Urinary bladder (tissue), 4 donors: ENCODE measurements around the gene C18orf54. TPM values are rescaled to one million over a fixed set of nuclear protein-coding genes. Genes with fewer than 3 reads are reported as not detected.
"Not testable (repeated sequence)": the region's sequence is repeated elsewhere in the genome, so short reads cannot be mapped to it uniquely, and the experiment has no call there.

Experiments
- DNase-seq: peaks from one replicate; pipeline ENCODE4 v3.0.0-alpha.2; 2015; ENCODE audit errors: extremely low spot score
- H3K27ac ChIP-seq: one replicate; pipeline ENCODE4 v1.5.1; 2013; ENCODE audit warnings: low read depth, mild to moderate bottlenecking, moderate library complexity
- H3K36me3 ChIP-seq: one replicate; pipeline ENCODE4 v1.6.1; 2013; ENCODE audit warnings: mild to moderate bottlenecking, moderate library complexity; ENCODE audit not compliant: insufficient read depth
- H3K4me1 ChIP-seq: one replicate; pipeline ENCODE4 v1.6.1; 2013; ENCODE audit warnings: mild to moderate bottlenecking, moderate library complexity; ENCODE audit not compliant: insufficient read depth
- H3K4me3 ChIP-seq: one replicate; pipeline ENCODE4 v1.5.1; 2013; ENCODE audit warnings: low read depth, low read length
- WGBS: extraction: QIAGEN DNeasy Blood & Tissue Kit; methylation state at CpG from one replicate; pipeline ENCODE4 v1.1.7; 2013; 5-methylcytosine and 5-hydroxymethylcytosine counted together
- polyA plus RNA-seq: library from polyadenylated mRNA; stranded (reverse); fragments of 200-250 nt; gene quantifications from one replicate; pipeline ENCODE4 v1.2.3, GENCODE V29; 2013
- total RNA-seq: library from RNA; depleted of rRNA; stranded (reverse); fragments of >200 nt; gene quantifications from one replicate; pipeline ENCODE4 v1.2.3, GENCODE V29; 2014
- donor health status: healthy with polysubstance abuse.
- donor health status: healthy.

C18orf54 gene
- total and polyA plus RNA-seq, 2 donors = 1.4 to 17.3 TPM

DNA sequence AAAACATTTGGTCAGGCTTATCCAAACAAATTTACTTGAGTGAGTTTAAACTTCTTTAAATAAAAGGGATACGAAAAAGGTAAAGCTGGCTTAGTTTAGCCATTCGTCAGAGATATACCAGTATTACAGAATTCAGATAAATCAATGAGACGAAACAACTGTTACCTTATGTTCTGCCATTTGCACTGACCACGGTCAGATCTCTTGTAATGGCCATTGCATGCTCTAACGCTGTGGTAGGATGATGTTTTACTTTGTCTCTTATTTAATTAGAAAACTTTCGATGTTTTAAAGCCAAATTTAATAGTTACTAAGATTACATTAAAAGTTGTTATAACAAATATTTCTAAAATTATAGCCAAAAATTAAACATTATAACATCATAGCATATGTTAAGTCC, 1.5 kb downstream of the C18orf54 start:
- DNase-seq = no peak
- no peaks in the 10 kb centered on the region for H3K36me3 ChIP-seq
- no peak overlapping the region for H3K27ac ChIP-seq
- peak overlapping the region; percentile 71 for H3K4me3 ChIP-seq
- no peaks in the 10 kb centered on the region for H3K4me1 ChIP-seq
- 57% methylated on average over 6 of the region's 6 CpGs for WGBS

DNA sequence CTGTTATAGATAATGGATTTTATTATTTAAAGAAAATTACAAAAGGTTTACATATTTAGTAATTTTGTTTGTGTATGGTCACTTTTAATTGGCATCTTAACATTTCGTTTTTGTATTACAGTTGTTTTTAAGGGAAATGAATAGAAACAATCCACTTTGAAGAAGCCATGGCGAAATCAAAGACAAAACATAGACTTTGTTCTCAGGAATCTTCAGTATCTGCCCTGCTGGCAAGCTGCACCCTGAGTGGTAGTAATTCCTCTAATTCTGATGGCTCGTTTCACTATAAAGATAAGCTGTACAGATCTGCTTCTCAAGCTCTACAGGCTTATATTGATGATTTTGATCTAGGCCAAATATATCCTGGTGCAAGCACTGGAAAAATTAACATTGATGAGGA, 2.7 kb downstream of the C18orf54 start:
- no peak overlapping the region for H3K27ac ChIP-seq
- no peaks in the 10 kb centered on the region for H3K36me3 ChIP-seq
- WGBS = 84% methylated on average over 3 of the region's 3 CpGs
- no peak for DNase-seq
- no peaks in the 10 kb centered on the region for H3K4me1 ChIP-seq
- no peak overlapping the region for H3K4me3 ChIP-seq

DNA sequence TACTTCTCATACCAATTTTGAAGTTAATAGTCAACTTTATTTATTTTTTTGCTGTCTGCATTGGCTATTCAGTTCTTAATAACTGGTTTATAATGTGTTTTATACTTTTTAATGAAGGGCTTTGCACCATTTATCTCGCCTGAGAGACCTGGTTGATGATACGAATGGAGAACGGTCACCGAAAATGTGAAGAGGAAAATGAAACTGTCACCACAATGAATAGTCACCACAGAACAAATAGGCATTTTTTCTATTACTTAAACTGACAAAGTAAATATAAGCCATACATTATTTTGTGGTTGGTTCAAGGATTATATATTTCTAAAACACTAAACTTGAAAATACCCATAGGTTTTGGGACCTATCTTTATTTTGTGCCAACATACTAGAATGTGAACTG, 20.4 kb downstream of the C18orf54 start:
- DNase-seq = no peak
- Histone ChIP-seq H3K36me3 (no peaks in the 10 kb centered on the region), H3K27ac (no peak overlapping the region), H3K4me1 (no peaks in the 10 kb centered on the region), H3K4me3 (no peak overlapping the region)
- WGBS = 97% methylated on average over 4 of the region's 4 CpGs

DNA sequence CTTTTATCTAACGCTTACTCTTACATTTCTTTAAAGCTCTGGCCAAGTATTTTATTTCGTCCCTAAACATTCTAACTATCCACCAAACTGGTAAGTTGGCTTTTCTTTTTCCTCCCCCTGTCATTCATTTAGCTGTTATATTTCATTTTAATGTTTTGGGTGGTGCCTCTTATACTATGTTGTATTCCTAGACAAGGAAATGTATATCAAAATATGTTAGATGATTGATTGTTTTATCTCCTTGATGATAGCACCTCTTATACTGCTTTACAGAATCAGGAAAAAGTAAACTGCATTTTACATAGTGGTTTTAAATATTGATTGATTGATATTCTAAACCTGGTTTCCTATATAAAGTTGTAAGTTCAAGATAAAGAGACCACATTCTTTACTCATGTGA, 23.9 kb downstream of the C18orf54 start:
- no peak overlapping the region for H3K27ac ChIP-seq
- DNase-seq = no peak
- no peaks in the 10 kb centered on the region for H3K4me1 ChIP-seq
- 95% methylated on average over 2 of the region's 2 CpGs for WGBS
- H3K36me3 ChIP-seq = no peaks in the 10 kb centered on the region
- no peak overlapping the region for H3K4me3 ChIP-seq

DNA sequence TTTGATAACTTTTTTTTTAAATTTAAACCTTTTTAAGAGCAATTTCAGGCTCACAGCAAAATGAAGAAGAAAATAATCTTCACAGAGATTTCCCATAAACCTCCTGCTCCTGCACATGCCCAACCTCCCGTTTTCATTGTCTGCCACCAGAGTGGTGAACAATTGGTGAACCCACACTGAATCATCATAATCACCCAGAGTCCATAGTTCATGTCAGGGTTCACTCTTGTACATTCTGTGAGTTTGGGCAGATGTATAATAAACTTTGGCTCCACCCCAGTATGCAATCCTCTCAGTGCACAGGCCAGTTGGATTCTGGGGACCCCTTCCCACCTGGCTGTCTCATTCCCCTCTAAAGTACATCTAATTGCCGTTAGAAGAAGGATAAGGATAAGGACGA, 24.4 kb downstream of the C18orf54 start:
- WGBS = 85% methylated on average over 3 of the region's 3 CpGs
- H3K36me3 ChIP-seq = no peaks in the 10 kb centered on the region

DNA sequence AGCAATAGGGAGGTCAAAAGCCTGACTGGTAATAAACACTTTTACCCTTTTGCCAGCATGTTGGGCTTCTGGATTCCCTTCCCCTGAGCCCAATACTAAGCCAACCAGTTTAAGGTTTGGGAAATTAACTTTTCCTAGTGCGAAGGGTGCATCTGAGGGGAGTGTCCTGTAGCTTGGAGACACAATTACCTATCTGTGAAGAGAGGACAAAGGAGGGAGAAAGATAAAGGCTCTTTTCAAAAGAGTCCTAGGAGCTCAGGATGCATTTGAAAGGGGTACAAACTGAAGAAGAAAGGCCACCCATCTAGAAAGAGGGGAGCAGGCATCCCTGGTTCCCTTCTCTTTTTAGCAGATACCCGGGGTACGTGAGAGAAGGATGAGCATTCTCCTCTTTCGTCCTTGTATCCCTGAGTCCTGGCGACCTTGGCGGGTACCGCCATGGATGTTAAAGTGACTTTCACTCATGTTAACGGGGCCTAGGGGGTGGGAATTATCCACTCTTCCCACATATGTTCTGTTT, 25.1 kb downstream of the C18orf54 start:
- no peaks in the 10 kb centered on the region for H3K36me3 ChIP-seq
- H3K4me1 ChIP-seq = no peaks in the 10 kb centered on the region
- no peak overlapping the region for H3K27ac ChIP-seq
- DNase-seq = no peak
- WGBS = 87% methylated on average over 8 of the region's 8 CpGs
- no peak overlapping the region for H3K4me3 ChIP-seq

More for the DNA sequence above, 24.4 kb downstream of the C18orf54 start:
- no peak for DNase-seq
- no peaks in the 10 kb centered on the region for H3K4me1 ChIP-seq
- H3K27ac ChIP-seq = no peak overlapping the region
- no peak overlapping the region for H3K4me3 ChIP-seq

DNA sequence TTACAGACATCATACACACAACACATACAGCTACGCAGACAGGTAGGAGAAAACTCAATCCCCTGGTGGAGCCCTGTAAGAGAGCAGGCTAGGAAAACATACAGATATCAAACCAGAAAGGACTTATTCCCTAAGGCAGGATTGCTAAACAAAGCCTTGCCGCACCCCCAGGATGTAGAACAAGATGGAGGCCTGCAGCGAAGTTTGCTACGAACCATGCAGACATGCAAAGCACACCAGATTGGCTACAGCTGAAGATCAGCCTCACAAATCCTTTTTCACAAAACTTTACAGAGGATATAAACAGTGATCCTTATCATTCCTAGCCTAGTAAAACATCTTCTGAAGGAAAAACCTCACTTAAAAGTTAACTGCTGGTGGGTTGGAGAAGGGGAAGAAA, 28.3 kb downstream of the C18orf54 start:
- H3K36me3 ChIP-seq = no peaks in the 10 kb centered on the region
- DNase-seq = peak; percentile 17
- WGBS = 35% methylated on average over 4 of the region's 4 CpGs
- no peaks in the 10 kb centered on the region for H3K4me1 ChIP-seq
- no peak overlapping the region for H3K4me3 ChIP-seq
- H3K27ac ChIP-seq = no peak overlapping the region

DNA sequence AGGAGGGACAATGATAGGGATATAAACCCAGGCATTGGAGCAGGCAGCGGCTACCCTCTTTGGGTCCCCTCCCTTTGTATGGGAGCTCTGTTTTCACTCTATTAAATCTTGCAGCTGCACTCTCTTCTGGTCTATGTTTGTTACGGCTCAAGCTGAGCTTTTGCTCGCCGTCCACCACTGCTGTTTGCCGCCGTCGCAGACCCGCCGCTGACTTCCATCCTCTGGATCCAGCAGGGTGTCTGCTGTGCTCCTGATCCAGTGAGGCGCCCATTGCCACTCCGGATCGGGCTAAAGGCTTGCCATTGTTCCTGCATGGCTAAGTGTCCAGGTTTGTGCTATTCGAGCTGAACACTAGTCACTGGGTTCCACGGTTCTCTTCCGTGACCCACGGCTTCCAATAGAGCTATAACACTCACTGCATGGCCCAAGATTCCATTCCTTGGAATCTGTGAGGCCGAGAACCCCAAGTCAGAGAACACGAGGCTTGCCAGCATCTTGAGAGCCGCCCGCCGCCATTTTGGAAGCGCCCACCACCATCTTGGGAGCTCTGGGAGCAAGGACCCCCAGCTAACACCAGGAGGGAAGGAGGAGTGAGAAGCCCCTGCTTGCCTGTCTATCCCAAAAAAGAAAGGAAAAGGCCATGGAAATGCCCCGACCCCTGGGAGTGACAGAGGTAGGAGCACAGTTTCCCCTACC, 29.2 kb downstream of the C18orf54 start:
- H3K27ac ChIP-seq, DNase-seq, H3K4me1 ChIP-seq, H3K4me3 ChIP-seq, H3K36me3 ChIP-seq: not testable (repeated sequence)
- 93% methylated on average over 23 of the region's 23 CpGs for WGBS

DNA sequence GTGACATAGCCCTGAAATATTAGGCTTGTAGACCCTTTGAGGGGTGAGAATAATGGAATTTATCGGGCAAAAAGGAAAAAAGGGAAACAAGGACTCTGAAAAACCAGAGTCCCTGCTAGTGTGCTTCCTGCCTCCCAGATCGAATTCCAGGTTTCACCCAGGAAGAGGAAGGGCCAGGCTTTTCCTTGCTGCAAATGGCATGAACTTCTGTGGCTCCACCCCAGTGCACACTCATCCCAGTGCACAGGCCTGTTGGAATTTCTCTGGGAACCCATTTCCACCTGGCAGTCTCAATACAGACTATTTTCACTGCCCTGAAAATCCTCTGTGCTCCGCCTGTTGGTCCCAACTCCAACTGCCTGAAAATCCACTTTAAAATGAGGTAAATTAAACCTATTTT, 29.9 kb downstream of the C18orf54 start:
- 93% methylated on average over 3 of the region's 3 CpGs for WGBS
- H3K4me3 ChIP-seq = no peak overlapping the region
- no peak overlapping the region for H3K27ac ChIP-seq

DNA sequence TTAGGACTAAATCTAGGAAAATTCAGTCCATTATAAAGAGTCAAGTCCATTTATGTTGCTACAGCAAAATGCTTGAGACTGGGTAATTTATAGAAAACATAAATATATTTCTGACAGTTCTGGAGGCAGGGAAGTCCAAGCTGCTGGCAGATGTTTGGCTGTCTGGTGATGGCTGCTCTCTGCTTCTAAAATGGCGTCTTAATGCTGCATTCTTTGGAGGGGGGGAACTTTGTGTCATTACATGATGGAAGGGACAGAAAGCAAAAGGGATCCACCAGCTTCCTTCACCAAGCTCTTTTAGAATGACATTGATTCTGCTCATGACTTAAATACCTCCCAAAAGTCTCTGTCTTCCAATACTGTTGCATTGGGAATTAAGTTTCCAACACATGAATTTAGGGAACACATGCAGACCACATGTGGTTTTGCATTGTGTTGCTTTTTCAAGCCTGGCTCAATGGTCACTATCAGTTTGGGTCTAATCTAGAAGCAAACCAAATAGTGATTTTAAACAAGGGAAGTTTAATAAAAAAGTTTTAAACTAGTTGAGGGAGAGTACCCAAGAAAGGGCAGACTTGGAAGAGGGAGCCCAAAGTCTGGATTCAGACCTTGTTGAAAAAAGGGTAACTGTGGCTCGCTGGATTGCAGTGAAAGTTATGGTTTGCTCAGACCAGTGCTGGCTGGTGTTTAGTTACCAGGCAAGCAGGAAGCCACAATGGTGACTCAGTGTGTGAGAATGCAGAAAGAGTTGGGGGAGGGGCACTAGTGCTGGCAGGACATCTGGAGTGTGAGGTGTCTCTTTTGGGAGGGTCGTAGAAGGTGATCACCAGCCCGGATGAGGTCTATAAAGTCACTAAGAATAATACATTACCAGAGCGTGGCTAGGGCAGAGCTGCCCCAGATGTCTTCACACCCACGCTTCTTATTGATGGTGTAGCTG, 30.8 kb downstream of the C18orf54 start:
- Histone ChIP-seq H3K4me3 (no peak overlapping the region), H3K36me3 (no peaks in the 10 kb centered on the region), H3K4me1 (no peaks in the 10 kb centered on the region), H3K27ac (no peak overlapping the region)
- 46% methylated on average over 6 of the region's 6 CpGs for WGBS
- no peak for DNase-seq

More for the DNA sequence above, 29.9 kb downstream of the C18orf54 start:
- Histone ChIP-seq H3K36me3 (no peaks in the 10 kb centered on the region), H3K4me1 (no peaks in the 10 kb centered on the region)
- no peak for DNase-seq

DNA sequence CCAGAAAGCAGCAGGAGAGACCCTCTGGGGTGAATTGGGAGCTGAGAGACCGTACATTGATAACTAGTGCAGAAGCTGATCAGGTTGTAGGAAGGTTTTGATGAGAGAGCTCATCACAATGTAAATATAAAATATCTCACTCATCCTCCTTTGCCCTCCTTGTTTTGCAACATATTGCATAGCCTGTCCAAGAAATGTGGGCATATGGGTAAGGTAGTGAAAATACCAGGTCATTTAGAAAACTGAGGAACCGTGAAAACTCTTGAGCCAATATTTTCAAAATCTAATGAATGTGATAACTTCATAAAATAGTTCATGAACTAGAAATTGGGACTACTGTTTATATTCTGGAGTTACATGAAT, 31.4 kb downstream of the C18orf54 start:
- Histone ChIP-seq H3K4me3 (no peak overlapping the region), H3K36me3 (no peaks in the 10 kb centered on the region), H3K4me1 (no peaks in the 10 kb centered on the region), H3K27ac (no peak overlapping the region)
- WGBS = 41% methylated on average over 2 of the region's 2 CpGs
- no peak for DNase-seq

DNA sequence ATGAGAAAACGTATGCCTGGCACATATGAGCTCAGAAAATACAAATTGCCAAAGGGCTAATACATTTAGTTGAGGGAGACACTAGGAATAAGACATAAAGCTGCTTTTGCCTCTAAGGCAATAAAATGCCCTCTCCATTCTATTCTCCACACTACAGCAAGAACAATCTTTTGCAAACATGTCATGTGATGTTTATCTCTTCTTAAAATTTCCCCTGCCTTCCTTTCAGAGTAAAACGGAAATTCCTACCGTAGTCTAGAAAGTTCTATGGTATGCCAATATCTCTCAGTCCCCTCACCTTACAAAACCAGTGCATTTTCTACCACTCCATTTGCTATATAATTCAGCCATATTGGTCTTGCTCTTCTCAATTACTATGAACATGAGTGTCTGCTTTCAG, 33.1 kb downstream of the C18orf54 start:
- Histone ChIP-seq H3K36me3 (no peaks in the 10 kb centered on the region), H3K4me3 (no peak overlapping the region), H3K27ac (no peak overlapping the region), H3K4me1 (no peaks in the 10 kb centered on the region)
- 36% methylated on average over 3 of the region's 3 CpGs for WGBS
- no peak for DNase-seq

DNA sequence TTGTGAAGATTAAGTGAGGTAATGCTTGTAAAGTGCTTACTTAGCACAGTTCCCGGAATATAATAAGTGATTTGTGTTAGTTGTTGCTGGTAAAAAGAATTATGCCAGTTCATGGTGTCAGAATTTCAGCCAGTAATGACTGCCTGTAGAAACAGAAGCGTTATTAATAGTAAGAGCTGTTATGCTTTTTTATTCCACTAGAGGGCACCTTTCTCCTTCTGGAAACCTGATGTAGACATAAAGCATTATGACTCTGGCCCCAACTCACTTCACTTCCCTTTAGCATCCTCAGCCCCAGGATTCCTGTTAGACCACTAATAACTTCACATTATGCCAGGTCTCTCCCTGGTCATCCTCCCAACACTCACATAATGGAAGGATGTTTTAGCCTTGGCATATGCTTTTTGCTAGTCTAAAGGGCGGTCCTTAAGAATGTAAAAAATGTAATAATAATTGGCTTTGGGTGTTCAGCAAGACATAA, 34.9 kb downstream of the C18orf54 start:
- H3K27ac ChIP-seq = no peak overlapping the region
- H3K4me3 ChIP-seq = no peak overlapping the region
- WGBS = 36% methylated on average over 3 of the region's 3 CpGs
- DNase-seq = peak; percentile 23
- no peaks in the 10 kb centered on the region for H3K4me1 ChIP-seq
- no peaks in the 10 kb centered on the region for H3K36me3 ChIP-seq
